COLO829 (cell line): ENCODE results near the gene SSH2.
"Not testable (repeated sequence)": the region's sequence is repeated elsewhere in the genome, so short reads cannot be mapped to it uniquely, and the experiment has no call there.

Experiments
- DNase-seq: peaks from one replicate; pipeline ENCODE4 v3.0.0; 2012; ENCODE audit warnings: low spot score

Gene SSH2

DNA sequence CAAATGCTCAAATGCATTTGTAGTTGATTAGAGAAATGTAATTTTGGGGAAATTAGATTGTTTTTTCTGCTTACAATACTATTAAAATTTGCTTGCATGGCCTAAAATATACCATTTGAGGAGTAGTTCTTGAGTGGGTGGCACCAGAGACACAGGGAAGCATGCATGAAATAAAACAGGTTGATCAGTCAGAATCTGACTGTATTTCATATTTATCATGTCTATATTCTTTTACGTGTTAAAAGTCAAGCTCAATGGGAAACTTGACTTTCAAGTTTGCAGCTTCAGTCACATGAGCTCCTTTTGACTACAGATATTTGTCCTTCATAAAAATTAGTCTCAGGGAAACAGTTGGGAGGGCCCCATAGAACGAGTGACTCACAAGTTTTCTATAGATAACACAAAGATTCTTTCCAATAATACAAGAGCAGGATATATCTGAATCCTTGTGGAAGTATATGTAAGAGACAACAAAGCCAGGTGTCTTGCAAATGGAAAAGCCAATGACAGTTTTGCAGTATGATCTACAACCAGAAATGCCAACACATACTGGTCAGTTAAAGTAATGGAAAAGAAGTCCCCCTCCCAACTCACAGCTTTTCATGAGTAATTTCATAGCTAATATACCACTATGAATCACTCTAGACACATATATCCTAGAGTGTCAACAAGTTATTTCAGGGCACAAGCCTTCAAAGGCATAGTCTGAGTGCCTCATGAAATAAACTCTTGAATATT lies 265.1 kb downstream of the SSH2 start:
- DNase-seq = peak; percentile 8

- DNase-seq = no peak
These were observed 266.9 kb downstream of the SSH2 start for GRCh38 chr17:29663155-29663554.

GRCh38 chr17:29661213-29661612 lies 268.8 kb downstream of the SSH2 start:
- no peak for DNase-seq

DNA sequence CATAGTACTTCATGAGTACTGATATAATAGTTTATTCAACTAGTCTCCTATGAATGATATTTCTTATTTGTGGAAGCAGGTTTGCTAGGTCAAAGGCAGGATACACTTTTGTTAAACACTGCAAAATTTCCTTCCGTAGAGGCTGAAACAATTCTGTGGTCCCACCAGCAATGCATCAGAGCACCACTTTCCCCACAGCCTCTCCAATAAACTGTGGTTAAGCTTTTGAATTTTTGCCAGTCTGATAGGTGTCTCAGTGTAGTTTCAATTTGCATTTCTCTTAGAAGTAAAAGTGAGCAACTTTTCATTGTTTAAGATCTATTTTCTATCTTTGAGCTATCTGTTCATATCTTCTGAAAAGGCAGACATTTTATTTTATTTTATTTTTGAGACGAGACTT lies 270.9 kb downstream of the SSH2 start:
- DNase-seq = no peak

DNA sequence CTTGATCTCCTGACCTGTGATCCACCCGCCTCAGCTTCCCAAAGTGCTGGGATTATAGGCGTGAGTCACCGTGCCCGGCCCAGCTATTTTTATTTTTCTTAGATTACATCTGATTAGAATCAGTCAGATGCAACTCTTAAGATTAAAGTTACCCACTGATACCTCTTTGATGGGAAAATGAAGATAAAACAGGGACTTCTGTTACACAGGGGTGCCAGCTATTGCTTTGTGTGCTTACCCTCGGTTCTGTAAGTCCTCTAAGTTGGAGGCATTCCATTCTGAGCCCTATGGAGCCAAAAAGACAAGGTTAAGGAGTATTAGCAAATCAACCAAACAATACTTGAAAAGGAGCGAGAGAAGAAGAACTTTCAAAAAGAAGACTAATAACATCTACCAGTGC lies 274.7 kb downstream of the SSH2 start:
- DNase-seq = no peak

- DNase-seq = no peak
These were observed 275.9 kb downstream of the SSH2 start for GRCh38 chr17:29653995-29654714.

DNA sequence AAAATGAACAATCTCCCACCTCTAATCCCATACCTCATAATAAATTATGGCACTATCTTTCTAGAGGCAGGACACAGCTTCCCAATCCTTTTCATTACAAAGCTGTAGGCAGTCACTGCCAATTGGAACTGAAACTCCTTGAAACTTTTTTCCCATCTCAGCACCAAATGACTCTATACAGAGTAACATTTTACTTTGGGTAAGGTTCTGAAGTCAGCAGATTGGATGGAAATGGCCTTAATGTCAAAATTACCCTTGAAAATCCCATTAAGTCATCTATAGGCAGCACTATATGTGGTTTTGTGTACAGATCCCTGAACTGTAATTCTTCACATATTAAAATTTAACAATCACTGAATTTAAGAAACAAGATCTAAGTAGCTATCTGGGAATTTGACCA lies 277.1 kb downstream of the SSH2 start:
- no peak for DNase-seq

- not testable (repeated sequence) for DNase-seq
These were observed 278.1 kb downstream of the SSH2 start for GRCh38 chr17:29651913-29652312.

DNA sequence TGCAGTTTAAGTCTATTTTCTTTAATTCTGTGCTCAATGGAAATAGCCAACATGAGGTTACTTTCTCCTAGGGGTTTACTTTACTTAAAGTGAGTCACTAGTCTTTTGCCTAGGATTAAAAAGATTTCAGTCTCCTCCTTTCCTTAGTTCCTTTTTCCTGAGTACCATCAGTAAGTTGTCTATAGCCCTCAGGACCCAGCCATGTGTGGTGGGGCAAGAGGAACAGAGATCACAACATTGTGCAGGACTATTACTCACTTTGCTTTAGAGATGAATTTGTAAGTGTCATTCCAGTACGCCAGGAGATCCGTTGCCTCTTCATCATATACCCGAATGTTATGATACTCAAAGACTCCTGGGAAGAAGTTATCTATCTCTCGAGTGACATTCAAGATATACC lies 279.6 kb downstream of the SSH2 start:
- DNase-seq = no peak

GRCh38 chr17:29649359-29649758 lies 280.7 kb downstream of the SSH2 start:
- no peak for DNase-seq

GRCh38 chr17:29648005-29648404 lies 282.0 kb downstream of the SSH2 start:
- no peak for DNase-seq

- no peak for DNase-seq
These were observed 284.4 kb downstream of the SSH2 start for GRCh38 chr17:29645515-29646051.

DNA sequence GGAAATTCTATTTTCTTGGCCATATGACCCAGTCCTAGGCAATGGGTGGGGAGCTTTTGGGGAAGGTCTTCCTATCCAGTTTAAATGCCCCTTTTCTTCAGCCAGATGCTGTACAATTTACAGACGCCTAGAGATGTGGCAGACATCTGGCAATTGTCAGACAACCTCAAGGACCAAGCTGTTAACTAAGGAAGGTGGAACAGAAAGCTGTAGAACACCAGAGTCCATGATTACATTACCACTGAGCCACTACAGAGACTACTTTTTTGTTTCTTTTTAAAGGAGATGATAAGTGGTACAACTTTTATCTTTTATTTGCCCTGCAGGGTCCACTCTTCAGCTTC lies 286.2 kb downstream of the SSH2 start:
- no peak for DNase-seq

GRCh38 chr17:29642171-29642611 lies 287.8 kb downstream of the SSH2 start:
- no peak for DNase-seq

DNA sequence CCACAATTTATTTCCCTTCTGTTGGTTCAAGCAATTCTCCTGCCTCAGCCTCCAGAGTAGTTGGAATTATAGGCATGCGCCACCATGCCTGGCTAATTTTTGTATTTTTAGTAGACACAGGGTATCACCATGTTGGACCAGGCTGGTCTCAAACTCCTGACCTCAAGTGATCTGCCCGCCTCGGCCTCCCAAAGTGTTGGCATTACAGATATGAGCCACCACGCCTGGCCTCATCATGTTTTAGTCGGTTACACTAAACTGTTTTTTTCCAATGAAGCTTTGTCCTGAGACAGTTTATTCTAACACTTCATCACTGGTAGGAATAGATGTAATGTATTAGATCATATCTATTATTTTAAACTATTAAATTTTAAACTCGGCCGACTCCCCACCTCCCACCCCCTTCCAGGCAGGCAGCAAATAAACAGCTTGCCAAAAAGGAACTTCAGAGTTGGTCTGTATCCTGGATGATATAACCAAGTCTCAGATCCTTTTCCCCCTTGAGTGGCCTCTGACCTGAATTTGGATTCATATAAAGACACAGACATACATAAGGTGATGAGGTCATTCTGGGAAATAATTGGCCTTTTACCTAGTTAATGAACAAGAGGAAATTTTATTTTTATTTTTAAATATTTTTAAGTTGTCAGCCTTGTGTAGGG lies 288.9 kb downstream of the SSH2 start:
- DNase-seq = no peak

- no peak for DNase-seq
These were observed 289.6 kb downstream of the SSH2 start for GRCh38 chr17:29640413-29640812.

DNA sequence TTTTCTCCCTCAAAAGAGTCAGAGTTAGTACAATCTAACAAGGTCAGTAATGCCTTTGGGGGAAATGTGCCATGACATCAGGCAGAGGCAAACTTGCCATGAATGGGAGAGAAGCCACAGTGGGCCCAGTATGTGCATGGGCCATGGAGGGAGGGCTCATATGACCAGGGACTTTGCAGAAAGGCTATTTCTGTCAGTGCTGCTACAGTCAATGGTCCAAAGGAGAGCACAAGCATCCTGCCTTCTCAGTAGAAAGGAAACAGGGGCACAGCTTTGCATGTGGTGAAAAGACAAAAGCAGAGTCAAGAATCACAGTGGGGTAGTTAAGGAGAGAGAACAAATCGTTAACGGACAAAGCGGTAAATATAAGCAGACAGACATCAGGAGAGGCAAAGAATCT lies 296.1 kb downstream of the SSH2 start:
- DNase-seq = no peak

DNA sequence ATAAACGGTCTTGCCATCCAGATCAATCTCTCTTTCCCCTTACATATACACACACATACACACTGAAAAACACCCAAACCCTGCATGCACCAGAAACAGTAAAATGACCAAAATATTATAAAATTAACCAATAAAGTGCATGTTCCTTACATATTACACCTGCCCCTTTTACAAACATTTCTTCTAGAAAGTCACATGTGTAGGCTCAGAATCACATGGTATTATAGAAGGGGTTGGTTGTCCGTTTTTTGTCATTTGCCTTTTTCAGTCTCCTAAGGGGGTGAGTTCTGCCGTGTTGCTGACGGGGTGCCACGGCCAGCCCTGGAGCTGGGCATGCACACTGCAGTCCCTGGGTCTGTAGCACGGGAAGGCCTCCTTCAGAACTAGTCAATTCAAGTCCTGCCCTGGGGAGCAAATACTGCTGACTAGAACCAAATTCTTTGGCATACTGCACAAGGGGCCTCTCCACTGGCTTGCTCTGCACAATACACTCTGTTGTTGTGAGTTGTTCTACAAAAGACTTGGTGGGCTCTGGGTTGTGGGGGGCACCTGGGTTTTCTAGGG lies 299.3 kb downstream of the SSH2 start:
- DNase-seq = no peak

DNA sequence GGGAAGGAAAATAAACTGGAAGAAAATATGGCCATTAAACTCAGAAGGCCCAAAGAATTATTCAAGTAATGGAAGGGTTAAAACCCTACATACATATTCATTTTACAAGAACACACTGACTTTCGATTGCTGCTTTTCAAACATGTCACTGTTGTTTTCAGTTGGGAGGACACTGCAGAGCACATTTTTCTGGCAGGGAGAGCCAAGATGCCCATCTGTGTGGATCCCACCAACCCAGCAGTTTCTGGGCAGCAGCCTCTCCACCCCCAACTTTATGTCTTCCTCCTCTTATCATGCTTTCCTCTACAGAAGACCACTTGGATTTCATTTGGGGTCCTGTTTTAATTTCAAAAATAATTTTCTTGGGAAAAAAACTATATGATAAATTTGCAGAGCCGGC lies 300.2 kb downstream of the SSH2 start:
- DNase-seq = no peak

GRCh38 chr17:29628644-29629043 lies 301.4 kb downstream of the SSH2 start:
- DNase-seq = no peak

GRCh38 chr17:29627951-29628350 lies 302.1 kb downstream of the SSH2 start:
- no peak for DNase-seq

GRCh38 chr17:29625037-29625750 lies 304.8 kb downstream of the SSH2 start:
- no peak for DNase-seq
